Measurements from ENCODE around the gene ZNF507.
"Not testable (repeated sequence)": the region's sequence is repeated elsewhere in the genome, so short reads cannot be mapped to it uniquely, and the experiment has no call there.

The ZNF507 gene

GRCh38 chr19:32415669-32416068 is 70.3 kb downstream of the ZNF507 start:
- DNase-seq: no peak

GRCh38 chr19:32416749-32417456 is 71.5 kb downstream of the ZNF507 start:
- DNase-seq: no peak

GRCh38 chr19:32418155-32418554 is 72.7 kb downstream of the ZNF507 start:
- DNase-seq: no peak

GRCh38 chr19:32421589-32422361 is 76.4 kb downstream of the ZNF507 start:
- no peak for DNase-seq

GRCh38 chr19:32422435-32422834 is 77.0 kb downstream of the ZNF507 start:
- no peak for DNase-seq

GRCh38 chr19:32423944-32424343 is 78.5 kb downstream of the ZNF507 start:
- not testable (repeated sequence) for DNase-seq

- no peak for DNase-seq
These were observed 82.1 kb downstream of the ZNF507 start for GRCh38 chr19:32427536-32427935.

- DNase-seq: no peak
These were observed 91.3 kb downstream of the ZNF507 start for GRCh38 chr19:32436692-32437091.

GRCh38 chr19:32437096-32437495 is 91.7 kb downstream of the ZNF507 start:
- no peak for DNase-seq
